Spleen (tissue), 11 donors: ENCODE data around the gene CDC14B. TPM values are rescaled to one million over a fixed set of nuclear protein-coding genes. Genes with fewer than 3 reads are reported as not detected.

Experiments used
- DNase-seq: peaks from one replicate; pipeline ENCODE4 v3.0.0-alpha.2; 2020
- H3K27ac ChIP-seq, 8 donors: fragments of 200-600 bp; sonication (generic) in 7 of 8; 1 replicate in 4 of 8; 2 replicates in 4 of 8; pipeline versions ENCODE4 v1.5.0 to v1.8.0; 2016 to 2021; ENCODE audit warnings: inconsistent platforms in 4 of 8, mild to moderate bottlenecking in 4 of 8, moderate library complexity in 1 of 8
- H3K27me3 ChIP-seq, 7 donors: fragments of 200-600 bp; sonication (generic) in 6 of 7; replicated peaks in 1 of 7; 1 replicate in 4 of 7; 2 replicates in 3 of 7; pipeline versions ENCODE4 v1.5.0 to v1.8.0; 2016 to 2021; ENCODE audit warnings: inconsistent platforms in 3 of 7, mild to moderate bottlenecking in 1 of 7
- H3K36me3 ChIP-seq, 6 donors: fragments of 200-600 bp; sonication (generic) in 5 of 6; 1 replicate in 4 of 6; 2 replicates in 2 of 6; pipeline versions ENCODE4 v1.5.0 to v1.8.0; 2016 to 2021; ENCODE audit warnings: inconsistent platforms in 2 of 6
- H3K4me1 ChIP-seq, 6 donors: fragments of 200-600 bp; sonication (generic) in 5 of 6; 1 replicate in 3 of 6; 2 replicates in 3 of 6; pipeline versions ENCODE4 v1.5.0 to v1.8.0; 2016 to 2021; ENCODE audit warnings: inconsistent platforms in 3 of 6
- H3K4me3 ChIP-seq, 8 donors: fragments of 200-600 bp; sonication (generic) in 7 of 8; 1 replicate in 4 of 8; 2 replicates in 4 of 8; pipeline versions ENCODE4 v1.5.0 to v1.8.0; 2016 to 2021; ENCODE audit warnings: inconsistent platforms in 4 of 8, mild to moderate bottlenecking in 4 of 8, moderate library complexity in 2 of 8
- H3K9me3 ChIP-seq, 8 donors: fragments of 200-600 bp; sonication (generic) in 7 of 8; 1 replicate in 4 of 8; 2 replicates in 4 of 8; pipeline versions ENCODE4 v1.5.0 to v1.8.0; 2016 to 2021; ENCODE audit warnings: inconsistent platforms in 4 of 8
- POLR2A ChIP-seq, 3 donors: fragments of 450-650 bp; IDR thresholded peaks; one replicate each; pipeline ENCODE4 v1.5.1; 2017; ENCODE audit warnings: antibody characterized with exemption in 3 of 3, mild to moderate bottlenecking in 1 of 3
- POLR2AphosphoS5 ChIP-seq, 3 donors: sonication (generic); formaldehyde crosslinking; IDR thresholded peaks; one replicate each; pipeline ENCODE4 v1.5.1; 2017; ENCODE audit warnings: antibody characterized with exemption in 3 of 3
- WGBS, 5 donors: extraction: QIAGEN DNeasy Blood & Tissue Kit in 3 of 5; methylation state at CpG; one replicate each; pipeline versions ENCODE4 v1.1.5 to v1.1.7; 2013 to 2018; 5-methylcytosine and 5-hydroxymethylcytosine counted together
- intact Hi-C: fragments of 100-400 bp; cut with DNase I; formaldehyde crosslinking; loops from one replicate; pipeline ENCODE4 v1.15.0; 2023; ENCODE audit warnings: low total_unique reads
- polyA plus RNA-seq, 3 donors: library from polyadenylated mRNA; stranded (reverse); fragments of 200-250 nt; gene quantifications; one replicate each; pipeline ENCODE4 v1.2.1, GENCODE V29; 2013
- total RNA-seq, 7 donors: library from RNA; depleted of rRNA in 3 of 7; stranded (reverse); fragments of >200 nt in 3 of 7; fragmentation: NEBNext Ultra II Directional in 4 of 7; extraction: Animal tissue kit (Norgen Biotek cat#: 25700) in 4 of 7; gene quantifications; one replicate each; pipeline versions ENCODE4 v1.1.0 to v1.2.1, GENCODE V29; 2016 to 2021
- TF ChIP-seq, protein P1 (sequence below), 11 experiments: fragments of 200-600 bp in 7 of 11; fragments of 450-650 bp in 4 of 11; sonication (generic) in 4 of 11; IDR thresholded peaks in 8 of 11; conservative IDR thresholded peaks in 3 of 11; 1 replicate in 7 of 11; 2 replicates in 4 of 11; pipeline versions ENCODE4 v1.4.0 to v1.8.0; 2016 to 2021; ENCODE audit warnings: antibody characterized with exemption in 11 of 11, inconsistent platforms in 4 of 11, mild to moderate bottlenecking in 1 of 11
- donor health status: healthy with polysubstance abuse.
- donor health status: DM: no; HTN: no; CAD: no; lungs with moderate emphysema.
- donor health status: DM: no; HTN: no; CAD: no.
- donor health status: Bipolar disorder and iron deficiency.
- donor health status: healthy.
- donor health status: DM: no; HTN: no; CAD: no.
- donor health status: DM: yes; HTN: yes; CAD: no.

CDC14B gene
- total and polyA plus RNA-seq, 10 donors = 1.3 to 10.0 (median 5.8) TPM

DNA sequence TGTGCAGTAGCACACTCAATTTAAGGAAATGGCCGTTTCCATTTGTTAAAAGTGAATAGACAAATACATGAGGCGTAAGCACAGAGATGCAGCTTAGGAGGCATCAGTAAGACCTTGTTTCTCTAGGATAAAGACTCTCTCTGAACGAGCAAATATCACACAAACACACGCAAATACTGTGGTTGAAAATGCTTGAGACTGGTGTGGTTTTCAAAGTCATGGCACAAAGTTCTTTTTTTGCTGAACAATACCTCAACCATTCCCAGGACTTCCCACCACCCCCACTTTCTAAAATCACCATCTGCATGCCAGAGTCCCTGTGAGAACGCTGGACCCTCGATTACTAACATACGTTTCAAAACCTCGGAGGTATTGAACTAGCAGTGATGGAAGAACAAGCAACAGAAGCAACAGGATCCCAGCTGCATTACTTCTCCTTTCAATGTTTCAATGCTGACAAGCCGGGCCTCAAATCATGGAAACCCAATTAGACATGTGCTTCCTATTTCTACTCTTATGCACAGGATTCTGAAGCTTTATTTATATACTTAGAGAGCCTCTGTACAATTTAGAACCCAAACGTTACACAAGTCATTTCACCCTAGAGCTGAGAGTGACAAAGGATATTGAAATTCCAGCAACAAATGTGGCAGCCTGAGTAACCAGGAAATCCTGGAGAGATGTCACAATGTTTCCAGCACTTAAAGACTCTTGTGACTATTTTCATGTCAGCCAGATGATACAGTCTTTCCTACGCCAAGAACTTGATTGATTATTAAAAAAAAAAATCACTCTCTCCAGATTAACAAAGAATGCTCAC is 63.9 kb downstream of the CDC14B start:
- peak overlapping the region in 5 of 8 donors; percentile 11 to 39 (median 32) for H3K27ac ChIP-seq
- TF ChIP-seq POLR2AphosphoS5 (IDR thresholded peaks at IDR 0.05) (no peak), POLR2A (IDR thresholded peaks at IDR 0.05) (no peak)
- TF ChIP-seq, protein P1, sequence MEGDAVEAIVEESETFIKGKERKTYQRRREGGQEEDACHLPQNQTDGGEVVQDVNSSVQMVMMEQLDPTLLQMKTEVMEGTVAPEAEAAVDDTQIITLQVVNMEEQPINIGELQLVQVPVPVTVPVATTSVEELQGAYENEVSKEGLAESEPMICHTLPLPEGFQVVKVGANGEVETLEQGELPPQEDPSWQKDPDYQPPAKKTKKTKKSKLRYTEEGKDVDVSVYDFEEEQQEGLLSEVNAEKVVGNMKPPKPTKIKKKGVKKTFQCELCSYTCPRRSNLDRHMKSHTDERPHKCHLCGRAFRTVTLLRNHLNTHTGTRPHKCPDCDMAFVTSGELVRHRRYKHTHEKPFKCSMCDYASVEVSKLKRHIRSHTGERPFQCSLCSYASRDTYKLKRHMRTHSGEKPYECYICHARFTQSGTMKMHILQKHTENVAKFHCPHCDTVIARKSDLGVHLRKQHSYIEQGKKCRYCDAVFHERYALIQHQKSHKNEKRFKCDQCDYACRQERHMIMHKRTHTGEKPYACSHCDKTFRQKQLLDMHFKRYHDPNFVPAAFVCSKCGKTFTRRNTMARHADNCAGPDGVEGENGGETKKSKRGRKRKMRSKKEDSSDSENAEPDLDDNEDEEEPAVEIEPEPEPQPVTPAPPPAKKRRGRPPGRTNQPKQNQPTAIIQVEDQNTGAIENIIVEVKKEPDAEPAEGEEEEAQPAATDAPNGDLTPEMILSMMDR (IDR thresholded peaks at IDR 0.05 in 8 of 11, conservative IDR thresholded peaks at IDR 0.05 in 3 of 11) = no peak
- peaks cover 0 to 21% (median 2%) of the 10 kb centered on the region in 6 donors for H3K36me3 ChIP-seq
- no peak overlapping the region for H3K4me3 ChIP-seq
- intact Hi-C loops = no loop called here
- 37 to 50% (median 47%) methylated on average over 11 of the region's 11 CpGs for WGBS, 5 donors
- H3K4me1 ChIP-seq = peaks cover 0 to 22% (median 7%) of the 10 kb centered on the region in 6 donors
- H3K27me3 ChIP-seq = no peaks in the 10 kb centered on the region
- no peak for DNase-seq
- H3K9me3 ChIP-seq = peaks cover 0 to 2% (median 0%) of the 10 kb centered on the region in 8 donors

DNA sequence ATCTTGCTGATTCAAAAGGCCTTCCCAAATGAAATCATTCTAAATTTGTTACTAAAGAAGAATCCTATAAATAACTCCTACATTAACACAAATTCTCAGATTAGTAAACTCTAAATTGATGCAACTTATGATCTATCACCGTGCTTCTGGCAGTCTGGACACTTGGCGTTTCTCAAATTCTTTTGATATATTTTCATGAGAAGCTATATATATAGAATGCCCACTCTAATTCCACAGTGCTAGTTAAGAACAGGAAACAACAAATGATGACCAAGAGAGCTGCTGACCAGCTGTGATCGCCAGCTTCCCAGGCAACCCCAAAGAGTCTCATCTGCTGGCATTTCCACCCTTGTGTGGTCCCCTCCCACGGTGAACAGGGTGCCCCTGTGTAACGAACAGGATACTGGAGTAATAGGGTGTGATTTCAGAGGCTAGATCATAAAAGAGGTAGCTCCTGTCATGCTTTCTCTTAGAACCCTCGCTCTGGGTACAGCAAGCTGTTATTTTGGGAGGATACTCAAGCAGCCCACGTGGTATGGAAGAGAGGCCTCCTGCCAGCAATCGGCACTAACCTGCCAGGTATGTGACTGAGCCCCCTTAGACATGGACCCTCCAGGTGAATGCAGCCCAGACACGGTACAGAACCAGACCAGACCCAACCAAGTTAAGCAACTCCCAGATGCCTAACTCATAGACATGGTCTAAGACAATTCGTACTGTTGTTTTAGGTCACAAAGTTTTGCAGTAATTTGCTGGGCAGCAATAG is 64.7 kb downstream of the CDC14B start:
- Histone ChIP-seq H3K27ac (peak overlapping the region in 1 of 8 donors; percentile 32), H3K9me3 (no peaks in the 10 kb centered on the region), H3K4me1 (peaks cover 0 to 22% (median 7%) of the 10 kb centered on the region in 6 donors), H3K27me3 (no peaks in the 10 kb centered on the region), H3K36me3 (peaks cover 0 to 23% (median 2%) of the 10 kb centered on the region in 6 donors), H3K4me3 (no peak overlapping the region)
- TF ChIP-seq POLR2A (IDR thresholded peaks at IDR 0.05) = no peak
- TF ChIP-seq, protein P1 (IDR thresholded peaks at IDR 0.05 in 8 of 11, conservative IDR thresholded peaks at IDR 0.05 in 3 of 11) = no peak
- no peak for TF ChIP-seq POLR2AphosphoS5 (IDR thresholded peaks at IDR 0.05)
- intact Hi-C loops = no loop called here
- DNase-seq = no peak
- WGBS, 5 donors = 81 to 89% (median 84%) methylated on average over 10 of the region's 10 CpGs

DNA sequence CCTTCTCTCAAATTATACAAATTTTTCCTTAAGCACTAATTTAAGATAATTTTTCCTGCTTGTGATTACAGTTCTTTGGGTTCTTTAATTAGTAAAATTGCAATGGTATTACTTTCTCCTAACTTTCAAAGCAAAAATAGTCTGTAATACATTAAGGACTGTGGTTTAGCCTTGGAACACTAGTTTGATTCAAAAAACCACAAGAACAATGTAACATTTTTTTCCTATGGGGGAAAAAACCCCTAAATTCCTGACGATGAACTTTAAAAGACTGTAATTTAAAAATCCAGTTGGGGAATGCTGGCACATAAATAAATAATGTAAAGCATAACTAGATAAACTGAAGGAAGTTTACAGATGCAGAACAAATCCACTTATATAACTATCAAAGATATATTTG is 65.3 kb downstream of the CDC14B start:
- no peaks in the 10 kb centered on the region for H3K27me3 ChIP-seq
- no peak for TF ChIP-seq POLR2A (IDR thresholded peaks at IDR 0.05)
- TF ChIP-seq, protein P1 (IDR thresholded peaks at IDR 0.05 in 8 of 11, conservative IDR thresholded peaks at IDR 0.05 in 3 of 11) = no peak
- TF ChIP-seq POLR2AphosphoS5 (IDR thresholded peaks at IDR 0.05) = no peak
- intact Hi-C loops = no loop called here
- no peak overlapping the region for H3K4me3 ChIP-seq
- peaks cover 0 to 22% (median 7%) of the 10 kb centered on the region in 6 donors for H3K4me1 ChIP-seq
- DNase-seq = no peak
- H3K27ac ChIP-seq = no peak overlapping the region
- H3K9me3 ChIP-seq = no peaks in the 10 kb centered on the region
- WGBS, 5 donors = 52 to 69% (median 56%) methylated on average over 1 of the region's 1 CpG
- peaks cover 0 to 19% (median 2%) of the 10 kb centered on the region in 6 donors for H3K36me3 ChIP-seq

- Histone ChIP-seq H3K27me3 (no peaks in the 10 kb centered on the region), H3K9me3 (no peaks in the 10 kb centered on the region), H3K27ac (no peak overlapping the region), H3K36me3 (peaks cover 0 to 19% (median 2%) of the 10 kb centered on the region in 6 donors), H3K4me1 (peaks cover 0 to 22% (median 7%) of the 10 kb centered on the region in 6 donors), H3K4me3 (no peak overlapping the region)
- no peak for DNase-seq
- no peak for TF ChIP-seq POLR2AphosphoS5 (IDR thresholded peaks at IDR 0.05)
- no peak for TF ChIP-seq POLR2A (IDR thresholded peaks at IDR 0.05)
- TF ChIP-seq, protein P1 (IDR thresholded peaks at IDR 0.05 in 8 of 11, conservative IDR thresholded peaks at IDR 0.05 in 3 of 11) = no peak
- intact Hi-C loops = no loop called here
- 73 to 90% (median 76%) methylated on average over 2 of the region's 2 CpGs for WGBS, 5 donors
Observed at GRCh38 chr9:96553070-96553469, 66.6 kb downstream of the CDC14B start.
